NOMO-1 (cell line): ENCODE measurements around the gene DPEP2.
"Not testable (repeated sequence)": the region's sequence is repeated elsewhere in the genome, so short reads cannot be mapped to it uniquely, and the experiment has no call there.

Source experiments
- DNase-seq, 2 experiments: peaks; one replicate each; lab custom pipeline; 2025; ENCODE audit not compliant: unreplicated experiment in 2 of 2; lab: John Stamatoyannopoulos, UW

Gene DPEP2

GRCh38 chr16:67977469-67978227 lies 21.6 kb downstream of the DPEP2 start:
- DNase-seq, result no peak

DNA sequence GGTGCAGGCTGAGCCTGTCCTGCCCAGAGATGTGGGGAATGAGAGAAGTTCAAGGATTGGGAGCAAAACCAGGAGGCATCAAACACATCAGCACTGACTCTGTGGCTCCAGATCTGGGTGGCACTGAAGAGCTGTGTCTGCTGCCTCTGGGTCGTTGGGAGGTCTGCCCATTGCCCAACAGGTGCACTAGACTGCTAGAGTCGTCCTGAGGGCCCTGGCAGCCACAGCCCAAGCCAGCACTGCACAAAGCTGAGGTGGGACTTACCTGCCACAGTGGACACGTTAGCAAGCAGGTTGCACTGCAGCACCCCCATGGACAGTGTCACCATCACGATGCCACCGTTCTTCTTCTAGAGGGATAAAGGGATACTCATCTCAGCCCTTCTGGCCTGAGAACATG lies 22.3 kb downstream of the DPEP2 start:
- DNase-seq, result no peak

DNA sequence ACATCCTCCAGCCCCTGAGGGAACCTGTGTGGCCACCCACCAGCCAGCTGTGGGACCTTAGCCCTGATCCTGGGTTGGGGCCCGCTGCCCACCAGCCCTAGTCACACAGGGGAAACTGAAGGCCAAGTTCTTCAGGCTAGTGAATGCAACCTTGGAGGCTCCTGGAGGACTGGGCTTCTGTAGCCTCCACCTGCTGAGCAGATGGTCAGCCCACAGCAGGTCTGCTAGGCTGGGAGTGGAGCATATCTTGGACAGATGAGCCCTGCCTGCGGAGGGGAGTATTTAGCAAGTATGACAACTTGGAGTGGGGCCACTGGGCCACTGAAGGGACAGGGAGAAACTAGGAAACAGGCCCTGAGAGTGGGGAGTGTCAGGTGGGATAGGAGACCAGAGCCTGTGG lies 23.1 kb downstream of the DPEP2 start:
- DNase-seq, result no peak

DNA sequence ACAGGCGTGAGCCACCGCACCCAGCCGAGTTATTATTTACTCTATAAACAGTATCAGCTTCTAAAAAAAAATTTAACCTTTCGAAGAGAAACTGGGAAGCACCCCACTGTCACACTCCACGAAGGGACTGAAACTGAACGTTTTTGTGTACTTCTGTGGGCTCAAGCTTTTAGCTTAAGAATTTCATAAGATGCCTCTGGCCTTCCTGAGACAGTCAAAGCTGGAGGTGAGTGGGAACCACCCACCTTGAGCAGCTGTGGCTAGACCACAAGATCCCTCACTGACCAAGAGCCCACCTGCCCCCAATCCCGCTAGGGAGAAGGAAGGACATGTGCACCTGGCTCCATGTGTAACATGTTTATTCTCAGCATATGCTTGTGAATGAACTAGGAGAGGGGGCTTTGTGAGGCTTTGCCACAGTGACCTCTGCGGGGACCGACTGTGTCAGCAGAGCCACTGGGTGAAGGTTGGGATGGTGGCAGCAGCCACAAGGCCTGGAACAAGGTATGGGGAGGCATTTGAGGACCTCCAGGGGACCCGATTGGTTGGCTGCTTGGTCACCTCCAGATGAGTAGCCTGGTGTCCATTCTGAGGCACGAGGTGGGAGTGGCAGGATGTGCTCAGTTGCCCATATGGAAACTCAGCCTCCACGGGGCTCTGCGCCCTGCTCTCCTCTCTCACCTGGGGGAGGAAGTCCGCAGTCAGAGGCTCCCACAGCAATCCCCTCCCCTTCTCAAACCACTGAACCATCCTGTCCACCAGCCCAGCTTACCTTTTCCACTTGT lies 23.8 kb downstream of the DPEP2 start:
- DNase-seq, result no peak

- not testable (repeated sequence) for DNase-seq
Measured at GRCh38 chr16:67972285-67972684, 27.0 kb downstream of the DPEP2 start.

DNA sequence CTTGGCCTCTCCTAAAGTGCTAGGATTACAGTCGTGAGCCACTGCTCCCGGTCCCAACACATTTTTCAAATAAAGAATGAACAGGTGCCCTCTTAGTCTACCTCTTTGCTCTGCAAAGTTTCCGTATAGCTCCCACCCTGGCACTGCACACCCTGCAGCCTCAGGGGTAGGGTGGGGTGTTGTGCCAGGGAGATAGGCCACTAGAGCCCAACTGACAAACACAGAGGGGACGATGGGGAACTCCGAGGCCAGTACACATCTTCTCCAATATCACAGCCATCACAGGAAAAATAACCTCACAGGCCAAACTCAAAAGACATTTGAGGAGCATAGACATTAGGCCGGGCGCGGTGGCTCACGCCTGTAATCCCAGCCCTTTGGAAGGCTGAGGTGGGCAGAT lies 28.2 kb downstream of the DPEP2 start:
- no peak for DNase-seq

DNA sequence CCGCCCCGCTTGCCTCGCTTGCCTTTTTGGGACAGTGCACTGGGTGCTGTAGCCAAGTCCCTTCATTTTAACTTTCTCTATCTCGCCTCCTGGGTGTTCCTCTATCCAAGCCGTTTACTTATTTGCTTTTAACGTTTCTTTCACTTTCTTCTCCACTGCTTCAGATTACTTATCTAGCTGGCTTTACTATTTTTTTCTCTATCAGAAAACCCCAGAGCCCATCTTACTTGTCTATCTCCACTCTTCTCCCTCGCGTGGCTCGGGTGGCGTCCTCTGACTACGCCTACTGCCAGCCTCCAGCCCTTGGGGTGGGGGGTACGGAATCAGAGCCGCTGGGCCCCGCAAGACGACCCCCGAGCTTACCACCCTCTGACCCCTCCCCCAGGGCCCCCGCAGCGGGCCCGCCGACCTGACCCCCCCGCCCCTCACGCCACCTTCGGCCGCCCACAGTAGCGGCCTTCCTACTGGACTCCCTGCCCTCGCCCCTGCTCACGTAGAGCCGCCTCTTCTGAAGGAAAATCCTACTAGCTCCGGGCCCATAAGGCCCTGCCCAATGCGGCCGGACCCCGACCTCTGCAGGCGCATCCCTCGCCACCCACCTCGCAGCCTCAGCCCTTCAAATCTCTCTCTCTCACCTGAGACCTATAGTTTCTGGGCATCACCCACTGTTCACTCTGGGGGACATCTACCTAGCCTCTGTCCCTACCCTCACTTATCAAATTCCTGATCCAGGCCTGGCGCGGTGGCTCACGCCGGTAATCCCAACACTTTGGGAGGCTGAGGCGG lies 29.8 kb downstream of the DPEP2 start:
- DNase-seq, result peak in 1 of 2 experiments; percentile 17

DNA sequence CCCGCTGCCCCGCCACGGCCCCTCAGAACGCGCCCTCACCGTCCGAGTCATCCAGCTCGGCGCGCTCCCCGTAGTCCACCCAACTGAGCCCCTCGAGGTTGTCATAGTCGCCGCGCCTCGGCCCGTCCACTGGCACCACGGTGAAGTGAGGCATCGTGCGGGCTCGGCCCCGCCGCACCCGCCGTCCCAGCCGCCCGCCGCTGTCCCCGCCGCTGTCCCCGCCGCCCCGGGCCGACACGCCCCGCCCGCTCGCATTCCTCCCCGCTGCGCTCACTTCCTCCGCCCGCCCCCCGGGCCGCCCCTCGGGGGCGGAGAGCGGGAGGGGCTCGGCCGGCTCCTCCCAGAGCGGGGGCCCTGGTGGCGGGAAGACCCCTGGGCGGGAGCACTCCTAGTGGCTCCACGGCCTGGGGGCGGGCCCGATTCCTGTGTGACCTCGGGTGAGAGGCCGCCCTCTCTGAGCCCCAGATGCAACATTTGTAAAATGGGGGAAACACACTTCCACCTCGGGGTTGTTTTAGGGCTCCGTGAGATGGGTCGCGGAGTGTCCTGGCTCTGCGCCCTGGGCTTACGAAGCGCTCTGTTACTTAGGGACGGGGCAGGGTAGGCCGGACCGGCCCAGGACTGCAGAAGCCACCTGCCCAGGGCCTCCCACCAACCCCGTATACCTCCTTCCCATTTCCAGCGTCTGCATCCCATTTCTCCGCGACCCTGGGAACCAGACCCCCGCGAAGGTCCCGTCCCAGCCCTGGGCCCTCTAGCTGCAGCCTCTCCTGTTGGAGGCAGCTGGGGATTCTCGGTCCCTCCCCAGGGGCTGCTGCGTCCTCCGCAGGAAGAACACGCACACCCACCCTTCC lies 30.7 kb downstream of the DPEP2 start, which contains the start of gene SLC12A4:
Gene SLC12A4, minus strand, starts transcription at position 238 of the 854 bp plus-strand sequence. Its CDS starts 84 bp downstream, at position 154.
- peak; percentile 75 to 80 for DNase-seq

GRCh38 chr16:67967958-67968399 lies 31.3 kb downstream of the DPEP2 start:
- DNase-seq, result peak; percentile 29 to 35

GRCh38 chr16:67967183-67967957 lies 31.9 kb downstream of the DPEP2 start:
- DNase-seq, result no peak

GRCh38 chr16:67966549-67967182 lies 32.6 kb downstream of the DPEP2 start:
- DNase-seq, result peak in 1 of 2 experiments; percentile 19

DNA sequence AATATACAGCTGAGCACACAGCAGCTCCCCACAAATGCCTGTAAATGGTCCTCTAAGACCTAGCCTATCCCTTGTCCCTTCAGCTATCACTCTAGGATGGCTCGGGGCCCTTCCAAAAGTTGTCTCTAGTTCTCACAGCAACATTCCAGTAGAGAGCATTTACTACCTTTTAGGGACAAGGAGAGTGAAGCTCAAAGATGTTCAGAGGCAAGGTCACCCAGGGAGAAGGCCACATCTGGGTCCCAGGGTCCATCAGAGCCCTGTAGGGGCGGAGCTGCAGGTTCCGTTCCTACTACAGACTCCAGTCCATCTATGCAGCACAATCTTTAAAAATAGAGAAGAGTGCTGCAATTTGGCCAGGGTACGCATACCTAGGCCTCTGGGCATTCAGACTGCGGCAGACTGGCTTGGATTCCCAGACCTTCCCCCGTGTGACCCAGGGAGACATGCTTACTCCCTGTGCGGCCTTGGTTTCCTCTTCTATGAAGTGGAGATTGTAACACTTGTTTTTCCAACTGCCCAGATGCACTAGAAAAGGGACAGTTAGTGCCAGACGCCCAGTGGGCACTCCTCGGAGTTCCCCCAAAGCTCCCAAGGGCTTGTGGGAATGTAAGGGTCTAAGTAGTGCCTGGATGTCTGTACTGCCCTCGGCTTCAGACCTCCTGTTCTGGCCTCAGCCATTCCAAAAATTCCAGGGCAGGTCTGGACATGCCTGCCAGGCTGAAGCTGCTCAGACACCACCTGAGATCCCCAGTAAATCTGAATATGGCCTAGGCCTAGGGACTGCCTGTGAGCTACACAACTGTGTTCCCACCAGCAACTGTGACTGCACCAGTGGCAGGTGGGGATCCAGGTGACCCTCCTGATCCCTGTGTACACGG lies 33.4 kb downstream of the DPEP2 start:
- DNase-seq, result no peak

- no peak for DNase-seq
Measured at GRCh38 chr16:67964477-67965131, 34.7 kb downstream of the DPEP2 start.

GRCh38 chr16:67963662-67964321 lies 35.5 kb downstream of the DPEP2 start:
- no peak for DNase-seq

DNA sequence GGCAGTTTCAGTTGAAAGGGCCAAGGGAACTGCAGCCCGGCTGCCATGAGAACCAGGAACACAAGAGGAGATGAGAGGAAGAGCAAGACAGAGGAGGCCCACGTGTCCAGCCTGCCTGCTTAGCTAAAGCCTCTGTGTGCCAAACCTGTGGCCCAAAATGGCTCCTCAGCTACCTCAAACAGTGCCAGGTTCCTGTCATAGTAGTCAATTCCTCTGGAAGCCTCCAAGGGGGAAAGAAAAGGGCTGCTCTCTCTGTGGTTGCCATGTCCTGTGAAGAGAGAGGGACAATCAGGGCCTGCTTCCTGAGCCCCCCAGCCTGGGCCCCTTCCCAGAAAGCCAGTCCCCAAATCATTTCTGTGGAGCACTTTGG lies 36.0 kb downstream of the DPEP2 start:
- no peak for DNase-seq

GRCh38 chr16:67962135-67962534 lies 37.1 kb downstream of the DPEP2 start:
- no peak for DNase-seq

GRCh38 chr16:67961551-67961957 lies 37.7 kb downstream of the DPEP2 start:
- no peak for DNase-seq
